ENCODE measurements around the gene ABCC12. TPM values are rescaled to one million over a fixed set of nuclear protein-coding genes. Genes with fewer than 3 reads are reported as not detected.
A peak's percentile ranks its signal among the peaks of the same experiment; 100 is the strongest.

Gene ABCC12
- polyA plus RNA-seq, 1 experiment = not detected

GRCh38 chr16:48129926-48130325 lies 25.9 kb downstream of the ABCC12 start:
- no peak overlapping the region for H3K4me3 ChIP-seq (ENCODE audit: low read depth, low read length)
- CTCF ChIA-PET = interaction anchor here (2.4 kb wide), 1 partner anchor 10 kb away, joined by 5 read pairs; no protein-coding TSS in a partner anchor
- no peaks in the 10 kb centered on the region for H3K27me3 ChIP-seq (ENCODE audit: control insufficient read depth, insufficient read depth, low read length)
- no peak for TF ChIP-seq CTCF (IDR thresholded peaks at IDR 0.05; ENCODE audit: insufficient read depth, low read depth, low read length)
- no peaks in the 10 kb centered on the region for H3K36me3 ChIP-seq (ENCODE audit: control insufficient read depth, insufficient read depth, low read length)
- DNase-seq (ENCODE audit: low read depth) = no peak
- POLR2A ChIA-PET = no interaction called here

DNA sequence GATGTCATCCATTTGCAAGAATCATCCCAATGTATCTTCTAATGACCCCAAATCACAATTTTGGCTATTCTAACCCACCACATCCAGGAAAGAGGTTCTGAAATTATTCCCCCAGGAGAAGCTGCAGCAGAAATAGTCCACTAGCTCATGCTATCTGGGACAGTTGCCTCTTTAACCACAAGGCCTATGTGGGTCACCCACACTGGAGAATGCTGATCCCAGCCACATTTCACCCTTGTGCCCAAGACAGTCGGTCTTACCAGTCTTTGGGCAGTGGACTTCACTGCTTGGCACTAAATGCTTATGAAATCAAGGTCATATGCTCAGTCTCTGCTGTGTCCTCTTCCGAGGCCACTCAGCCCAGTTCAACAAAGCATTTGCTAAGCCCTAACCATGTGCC lies 27.0 kb downstream of the ABCC12 start:
- ChIA-PET POLR2A (no interaction called here), CTCF (interaction anchor here (1.1 to 2.4 kb wide), 2 partner anchors 11 to 36 kb away, joined by 3 to 5 read pairs; no protein-coding TSS in a partner anchor)
- Histone ChIP-seq H3K36me3 (ENCODE audit: control insufficient read depth, insufficient read depth, low read length) (no peaks in the 10 kb centered on the region), H3K4me3 (ENCODE audit: low read depth, low read length) (no peak overlapping the region), H3K27me3 (ENCODE audit: control insufficient read depth, insufficient read depth, low read length) (no peaks in the 10 kb centered on the region)
- DNase-seq (ENCODE audit: low read depth) = no peak
- TF ChIP-seq CTCF (IDR thresholded peaks at IDR 0.05; ENCODE audit: insufficient read depth, low read depth, low read length) = no peak

GRCh38 chr16:48126801-48127644 lies 28.8 kb downstream of the ABCC12 start:
- H3K4me3 ChIP-seq (ENCODE audit: low read depth, low read length) = no peak overlapping the region
- POLR2A ChIA-PET = no interaction called here
- no peak for TF ChIP-seq CTCF (IDR thresholded peaks at IDR 0.05; ENCODE audit: insufficient read depth, low read depth, low read length)
- CTCF ChIA-PET = interaction anchor here (1.4 to 1.5 kb wide), 2 partner anchors 11 to 30 kb away, joined by 3 to 5 read pairs; no protein-coding TSS in a partner anchor
- no peaks in the 10 kb centered on the region for H3K27me3 ChIP-seq (ENCODE audit: control insufficient read depth, insufficient read depth, low read length)
- DNase-seq (ENCODE audit: low read depth) = peak; percentile 92
- H3K36me3 ChIP-seq (ENCODE audit: control insufficient read depth, insufficient read depth, low read length) = no peaks in the 10 kb centered on the region

DNA sequence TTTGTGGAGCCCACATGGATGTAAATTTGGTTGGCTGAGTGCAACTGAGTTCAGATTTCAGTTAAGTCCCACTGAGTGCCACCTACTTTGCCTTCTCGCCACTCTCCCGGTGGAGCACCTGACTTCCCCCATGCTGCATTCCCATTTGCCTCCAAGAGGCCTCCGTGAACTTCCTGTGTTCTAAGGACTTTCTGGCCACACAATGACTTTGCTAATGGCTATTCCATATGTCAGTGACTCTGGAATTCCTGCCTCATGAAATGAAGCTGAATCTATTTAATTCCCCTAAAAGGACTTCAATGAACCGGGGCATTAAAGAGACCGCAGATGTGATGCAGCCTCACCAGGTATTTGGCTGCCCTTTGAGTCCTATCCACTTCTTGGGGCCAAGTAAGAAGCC lies 29.9 kb downstream of the ABCC12 start:
- Histone ChIP-seq H3K4me3 (ENCODE audit: low read depth, low read length) (no peak overlapping the region), H3K36me3 (ENCODE audit: control insufficient read depth, insufficient read depth, low read length) (no peaks in the 10 kb centered on the region), H3K27me3 (ENCODE audit: control insufficient read depth, insufficient read depth, low read length) (no peaks in the 10 kb centered on the region)
- ChIA-PET POLR2A (no interaction called here), CTCF (interaction anchor here (1.4 to 1.5 kb wide), 2 partner anchors 12 to 32 kb away, joined by 3 to 5 read pairs; no protein-coding TSS in a partner anchor)
- TF ChIP-seq CTCF (IDR thresholded peaks at IDR 0.05; ENCODE audit: insufficient read depth, low read depth, low read length) = no peak
- DNase-seq (ENCODE audit: low read depth) = no peak

DNA sequence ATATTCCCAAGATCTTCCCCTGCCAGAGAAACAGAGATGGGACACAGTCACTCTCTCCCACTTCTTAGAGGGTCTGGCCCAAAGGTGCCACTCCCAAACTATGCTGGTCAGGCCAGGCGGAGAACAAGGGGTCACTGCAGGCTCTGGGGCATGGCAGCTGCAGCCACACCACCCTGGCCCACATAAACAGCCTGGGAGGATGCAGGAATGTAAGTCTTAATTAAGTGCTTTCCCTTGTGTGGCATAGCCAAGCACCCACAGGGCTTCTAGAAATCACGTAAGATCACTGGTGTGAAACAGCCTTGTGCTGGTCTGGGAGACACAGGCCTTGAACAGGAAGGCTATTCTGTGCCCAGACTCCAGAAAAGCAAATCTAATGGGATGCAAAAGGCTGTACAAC lies 31.5 kb downstream of the ABCC12 start:
- no peak for DNase-seq (ENCODE audit: low read depth)
- H3K27me3 ChIP-seq (ENCODE audit: control insufficient read depth, insufficient read depth, low read length) = no peaks in the 10 kb centered on the region
- no peak overlapping the region for H3K4me3 ChIP-seq (ENCODE audit: low read depth, low read length)
- CTCF ChIA-PET = interaction anchor here (1.0 to 1.8 kb wide), 3 partner anchors 10 to 982 kb away, joined by 3 to 5 read pairs (median 4); no protein-coding TSS in a partner anchor
- POLR2A ChIA-PET = no interaction called here
- H3K36me3 ChIP-seq (ENCODE audit: control insufficient read depth, insufficient read depth, low read length) = no peaks in the 10 kb centered on the region
- TF ChIP-seq CTCF (IDR thresholded peaks at IDR 0.05; ENCODE audit: insufficient read depth, low read depth, low read length) = no peak

Measured in BJ (cell line).